Middle frontal gyrus (tissue), 1 donor: Measurements from ENCODE around the gene HDAC4.

ENCODE experiments used
- DNase-seq: peaks from one replicate; pipeline ENCODE4 v3.0.0-alpha.2; 2015; ENCODE audit warnings: low spot score; ENCODE audit errors: extremely low spot score

Gene HDAC4

DNA sequence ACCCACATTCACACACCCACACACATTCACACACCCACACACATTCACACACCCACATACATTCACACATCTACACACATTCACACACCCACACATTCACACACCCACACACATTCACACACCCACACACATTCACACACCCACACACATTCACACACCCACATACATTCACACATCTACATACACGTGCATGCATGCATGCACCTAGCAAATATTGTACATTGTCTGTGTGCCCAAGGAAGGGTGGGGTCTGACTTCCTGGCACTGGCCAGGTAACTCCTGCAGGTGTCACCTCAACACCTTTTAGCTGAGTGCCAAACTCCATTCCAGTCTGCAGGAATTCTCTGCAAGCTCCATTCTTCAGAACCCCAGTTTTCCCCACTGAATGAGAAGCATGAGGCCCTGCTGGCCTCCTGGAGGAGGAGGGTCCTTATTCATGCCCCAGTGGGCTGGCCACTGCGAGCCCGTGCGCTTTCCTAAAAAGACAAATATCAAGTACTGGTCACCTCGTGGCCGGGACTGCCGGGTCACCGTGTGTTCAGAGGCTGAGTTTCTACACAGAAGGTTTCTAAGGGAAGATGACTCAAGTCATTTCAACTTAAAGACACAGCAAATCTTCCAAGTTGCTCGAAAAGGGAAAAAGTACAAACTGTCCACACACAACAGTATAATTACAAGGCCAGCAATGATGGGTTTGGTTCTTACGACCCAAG is 131.5 kb downstream of the HDAC4 start:
- no peak for DNase-seq

DNA sequence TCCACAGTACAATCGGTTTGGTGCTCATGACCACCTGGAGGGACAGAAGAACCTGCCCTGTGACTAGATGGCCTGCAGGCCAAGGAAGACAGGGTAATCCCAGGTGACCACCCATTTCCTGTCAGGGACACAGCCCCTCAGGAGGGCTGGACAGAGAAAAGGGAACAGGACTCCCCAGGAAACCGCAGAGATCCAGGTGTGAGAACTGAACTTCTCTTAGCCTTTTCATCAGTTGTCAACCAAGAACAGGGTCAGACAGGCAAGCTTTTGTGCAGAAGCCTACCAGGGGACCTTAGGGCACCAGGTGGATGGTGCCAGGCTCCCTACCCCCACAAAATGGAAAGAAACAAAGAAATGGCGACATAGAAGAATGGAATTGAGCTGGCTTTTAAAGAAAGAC is 132.3 kb downstream of the HDAC4 start:
- DNase-seq: no peak

DNA sequence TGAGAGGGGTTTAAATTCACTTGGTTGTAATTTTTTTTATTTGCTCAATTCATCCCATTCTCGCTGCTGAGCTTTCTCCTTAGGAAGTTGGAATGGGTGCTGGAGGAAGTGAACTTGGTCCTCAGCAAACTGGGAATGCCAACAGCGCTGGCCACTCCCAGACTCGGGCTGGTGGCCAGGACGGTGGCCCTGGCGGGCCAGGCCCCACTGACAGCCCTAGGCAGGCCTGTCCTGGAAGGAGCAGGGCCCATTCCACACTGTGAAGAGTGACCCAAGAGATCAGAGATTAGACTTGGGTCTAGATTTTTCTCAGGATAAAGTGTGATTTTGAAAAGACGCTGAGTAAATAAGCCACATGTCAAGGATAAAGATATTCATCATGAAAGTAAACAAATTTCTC is 132.7 kb downstream of the HDAC4 start:
- DNase-seq: no peak

DNA sequence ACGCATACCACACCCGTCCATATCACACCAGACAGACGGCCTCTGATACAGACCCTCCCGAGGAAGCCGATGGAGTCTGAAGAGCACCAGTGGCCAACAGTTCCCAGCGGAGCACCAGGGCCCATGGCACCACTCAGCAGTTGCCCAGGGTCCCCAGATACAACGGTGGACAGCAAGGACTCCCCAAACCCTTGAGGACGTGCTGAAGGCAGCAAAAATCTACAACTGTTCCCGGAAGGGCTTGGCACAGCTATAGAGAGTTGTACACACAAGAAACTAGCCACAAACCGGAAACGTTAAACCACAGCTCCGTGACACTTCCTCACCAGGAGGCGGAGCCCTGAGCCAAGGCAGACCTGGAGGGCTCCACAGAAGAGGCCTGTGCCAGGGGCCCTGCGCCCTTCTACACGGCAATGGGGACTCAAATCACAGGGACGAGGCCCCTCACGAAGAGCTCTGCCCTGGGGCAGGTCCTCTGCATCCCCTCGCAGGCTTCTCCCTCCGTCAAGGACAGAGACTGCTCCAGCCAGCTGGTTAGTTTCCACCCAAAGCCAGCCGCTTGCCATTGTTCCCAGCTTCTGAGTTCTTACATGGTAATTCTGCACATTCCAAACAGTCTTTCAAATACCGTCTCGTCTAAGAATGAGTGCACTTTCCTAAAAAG is 133.4 kb downstream of the HDAC4 start:
- no peak for DNase-seq

DNA sequence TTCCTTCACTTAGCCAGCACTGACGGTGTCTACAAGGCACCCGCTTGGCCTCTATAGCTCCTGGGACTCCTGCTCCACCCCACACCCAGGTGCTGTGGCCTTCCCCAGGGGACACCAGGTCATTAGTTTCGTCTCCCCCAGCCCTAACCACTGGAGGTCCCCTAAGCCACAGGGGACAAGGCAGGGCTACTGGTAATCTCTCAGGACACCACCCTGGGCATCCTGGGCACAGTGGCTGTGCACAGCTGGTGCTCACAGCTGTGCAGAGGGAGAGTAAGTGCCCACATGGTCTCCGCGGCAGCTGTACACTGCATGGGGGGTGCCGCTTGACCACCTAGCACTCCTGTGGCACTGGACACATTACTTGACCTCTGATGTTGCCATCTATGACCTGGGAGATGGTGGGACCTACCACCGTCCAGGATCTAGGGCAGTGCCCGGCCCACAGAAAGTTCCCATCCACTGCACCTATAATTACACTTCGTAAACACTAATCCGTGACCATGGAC is 134.0 kb downstream of the HDAC4 start:
- no peak for DNase-seq

DNA sequence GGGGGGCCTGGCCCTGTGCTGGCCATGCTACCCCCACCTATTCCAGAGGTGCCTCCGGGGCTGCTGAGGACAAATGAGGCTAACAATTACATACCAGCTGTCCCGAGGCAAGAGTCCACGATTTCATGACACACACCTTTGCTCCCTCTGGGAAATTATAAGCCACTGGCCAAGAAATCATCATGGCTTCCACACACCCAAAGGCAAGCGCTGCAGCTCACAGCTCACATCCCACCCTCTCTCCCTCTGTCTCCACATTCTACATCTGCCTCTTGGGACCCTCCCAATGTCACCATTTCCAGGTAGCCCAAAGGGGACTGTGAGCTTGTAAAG is 134.4 kb downstream of the HDAC4 start:
- no peak for DNase-seq

DNA sequence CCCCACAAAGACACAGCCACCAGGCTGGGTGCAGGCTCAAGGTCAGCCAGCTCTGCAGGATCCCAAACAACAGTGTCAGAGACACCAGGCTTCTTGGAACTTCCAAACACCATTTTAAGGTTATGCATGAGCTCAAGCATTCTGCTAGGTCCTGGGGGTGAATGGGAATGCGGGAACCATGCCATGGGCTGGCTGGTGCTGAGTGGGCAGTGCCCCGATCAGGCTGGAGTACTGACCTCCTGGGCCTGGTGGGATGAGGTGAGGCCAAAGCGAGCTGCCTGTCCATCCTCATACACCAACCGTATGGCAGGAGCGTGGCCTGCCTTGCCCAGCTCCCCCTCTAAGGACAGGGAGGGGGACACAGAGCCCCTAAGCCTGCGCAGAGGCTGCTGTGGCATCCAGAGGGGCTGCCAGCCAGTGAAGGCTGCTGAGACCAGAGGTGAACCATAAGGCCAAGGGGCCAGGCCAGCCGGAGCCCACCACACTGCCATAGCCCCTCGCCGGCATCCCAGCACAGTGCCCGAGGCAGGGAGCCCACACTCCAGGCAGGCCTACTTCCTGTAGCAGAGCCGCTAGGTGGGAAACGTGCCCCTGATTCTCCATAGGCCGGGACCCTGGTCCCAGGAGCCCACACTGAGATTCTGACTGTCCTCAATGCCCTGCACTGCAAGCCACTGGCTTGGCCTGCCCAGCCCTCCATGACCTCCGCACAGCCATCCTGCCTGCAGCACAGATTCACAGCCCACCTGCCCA is 135.0 kb downstream of the HDAC4 start:
- no peak for DNase-seq

DNA sequence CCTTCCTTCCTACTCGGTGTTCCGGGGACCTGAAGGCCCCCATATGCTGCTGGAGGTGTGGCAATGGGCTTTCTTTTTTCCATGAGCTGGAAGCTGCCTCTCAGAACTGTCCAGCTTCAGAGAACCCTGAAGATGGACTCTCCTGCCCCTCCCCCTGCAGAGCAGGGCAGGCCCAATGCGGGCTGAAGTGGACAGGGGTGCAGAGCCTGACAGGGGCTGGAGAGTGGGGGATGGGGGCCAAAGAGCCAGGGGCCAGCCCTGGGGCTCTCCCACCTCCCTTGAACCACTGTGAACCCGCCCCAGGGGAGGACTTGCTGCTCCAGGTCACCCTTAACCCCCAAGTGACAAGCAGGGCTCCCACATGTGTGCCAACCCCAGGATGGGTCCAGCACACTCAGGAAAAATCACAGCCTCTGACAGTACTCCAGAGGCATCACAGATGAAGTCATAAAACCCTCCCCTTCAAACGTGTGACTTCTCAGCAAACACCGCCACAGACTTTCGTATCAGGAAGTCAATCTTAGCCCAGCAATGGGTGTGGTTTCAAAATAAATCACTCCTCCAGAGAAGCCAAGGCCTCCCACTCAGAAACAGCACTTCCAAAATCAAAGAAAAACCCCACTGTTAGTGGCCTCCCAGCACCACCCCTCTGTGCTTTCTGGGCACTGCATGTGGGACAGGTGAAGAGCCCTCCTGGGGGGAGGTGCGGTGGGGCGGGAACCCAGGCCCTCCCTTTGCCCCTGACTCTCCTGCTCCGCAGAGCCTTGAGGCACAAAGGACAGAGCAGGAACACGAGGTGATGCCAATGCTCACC is 135.8 kb downstream of the HDAC4 start:
- no peak for DNase-seq

DNA sequence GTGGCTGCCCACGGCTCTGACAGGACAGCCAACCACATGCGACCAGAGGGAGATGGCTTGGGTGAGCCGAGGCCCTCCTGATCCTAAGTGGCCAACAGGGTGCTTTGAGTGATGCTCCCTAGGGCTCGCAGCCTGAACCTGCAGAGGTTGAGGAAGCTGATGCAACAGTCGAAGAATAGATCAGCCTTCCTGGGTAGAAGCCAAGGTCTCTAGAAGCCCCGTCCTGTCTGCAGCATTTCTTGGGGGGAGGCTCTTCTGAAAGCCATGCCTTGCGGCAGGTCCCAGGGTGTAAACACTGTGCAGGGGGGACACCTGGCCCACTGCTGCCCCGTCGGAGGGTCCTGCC is 136.4 kb downstream of the HDAC4 start:
- no peak for DNase-seq

DNA sequence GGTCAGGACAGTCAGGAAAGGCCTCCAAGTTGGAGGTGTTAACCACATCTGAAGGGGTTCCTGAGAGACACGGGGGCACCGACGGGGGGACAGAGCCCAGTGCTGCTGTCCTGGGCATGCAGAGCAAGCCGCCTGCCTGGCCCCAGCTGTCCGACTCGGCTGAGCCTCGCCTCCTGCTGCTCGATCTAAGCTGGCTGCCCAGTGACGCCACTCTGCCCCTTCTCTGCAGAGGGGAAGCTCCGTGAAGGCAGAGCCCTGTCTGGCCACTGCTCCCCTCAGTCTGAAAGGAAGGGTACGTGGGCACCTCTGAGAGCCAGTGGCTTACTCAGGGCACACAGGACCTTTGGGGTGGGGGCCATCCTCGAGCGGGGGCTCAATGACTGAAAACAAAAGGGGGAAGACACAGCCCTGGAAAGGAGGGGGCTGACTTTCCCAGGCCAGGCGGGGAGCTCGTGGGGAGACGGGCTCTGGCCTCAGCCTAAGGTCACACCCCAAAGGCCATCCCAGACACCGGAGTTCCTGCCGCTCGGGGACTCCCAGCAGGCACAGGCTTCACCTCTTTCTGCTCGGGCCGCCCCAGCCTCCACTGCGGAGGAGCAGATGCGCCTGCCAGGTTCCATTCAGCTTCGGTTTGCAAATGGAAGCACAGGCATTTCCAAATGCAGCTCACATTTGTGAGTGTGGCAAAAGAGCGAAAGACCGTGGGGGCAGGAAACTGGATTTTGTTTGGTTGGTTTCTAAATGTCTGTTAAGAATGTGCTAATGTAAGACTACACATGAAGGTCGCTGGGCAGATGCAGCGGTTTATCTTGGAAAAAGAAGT is 136.9 kb downstream of the HDAC4 start:
- no peak for DNase-seq

DNA sequence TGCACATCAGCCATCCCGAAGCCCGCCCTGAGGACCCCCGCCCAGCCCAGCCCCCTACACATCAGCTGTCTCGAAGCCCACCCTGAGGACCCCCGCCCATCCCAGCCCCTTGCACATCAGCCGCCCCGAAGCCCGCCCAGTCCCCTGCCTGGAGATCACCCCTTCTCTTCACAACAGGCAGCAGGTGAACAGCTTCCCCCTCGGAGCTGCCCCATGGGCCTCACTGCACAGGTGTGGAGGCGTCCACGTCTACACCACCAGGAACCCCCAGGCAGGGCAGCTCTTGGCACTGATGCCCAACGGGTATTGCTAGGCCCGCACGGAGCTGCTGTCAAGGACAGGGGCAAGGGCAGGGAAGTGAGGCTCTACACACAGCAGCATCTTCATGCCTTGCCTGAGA is 137.6 kb downstream of the HDAC4 start:
- DNase-seq: no peak

DNA sequence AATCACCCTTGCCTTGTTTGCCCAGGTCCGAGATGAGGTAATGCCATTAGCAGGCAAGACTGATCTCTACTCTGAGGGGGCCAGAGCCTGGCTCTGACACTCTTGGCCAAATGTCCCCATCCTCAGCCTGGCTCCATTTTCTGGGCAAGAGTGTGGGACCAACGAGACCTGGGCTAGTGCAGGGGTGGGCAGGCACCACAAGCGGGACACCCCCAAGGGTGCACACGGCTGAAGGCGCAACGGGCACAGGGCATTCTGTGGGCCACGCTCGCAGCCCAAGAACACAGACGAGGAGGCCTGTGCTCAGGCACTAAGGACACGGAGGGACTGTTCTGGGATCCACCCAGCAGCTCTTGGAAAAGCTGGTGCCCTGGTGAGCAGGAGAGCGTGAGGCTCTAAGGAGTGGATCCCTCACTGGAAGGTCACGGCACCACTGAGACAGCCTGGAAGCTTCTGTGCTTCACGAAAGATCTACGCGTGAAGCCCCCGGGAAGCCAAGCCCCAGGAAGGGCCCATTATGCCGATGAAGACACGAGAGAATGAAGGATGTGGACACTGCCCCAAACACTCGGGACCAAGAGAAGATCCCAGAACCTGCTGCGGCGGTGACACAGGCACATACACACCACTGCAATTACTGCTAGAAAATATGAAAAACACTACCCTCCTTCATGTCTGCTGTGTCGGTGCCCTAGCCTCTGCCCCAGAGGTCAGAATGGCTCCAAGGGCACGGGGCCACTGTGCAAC is 138.2 kb downstream of the HDAC4 start:
- no peak for DNase-seq

DNA sequence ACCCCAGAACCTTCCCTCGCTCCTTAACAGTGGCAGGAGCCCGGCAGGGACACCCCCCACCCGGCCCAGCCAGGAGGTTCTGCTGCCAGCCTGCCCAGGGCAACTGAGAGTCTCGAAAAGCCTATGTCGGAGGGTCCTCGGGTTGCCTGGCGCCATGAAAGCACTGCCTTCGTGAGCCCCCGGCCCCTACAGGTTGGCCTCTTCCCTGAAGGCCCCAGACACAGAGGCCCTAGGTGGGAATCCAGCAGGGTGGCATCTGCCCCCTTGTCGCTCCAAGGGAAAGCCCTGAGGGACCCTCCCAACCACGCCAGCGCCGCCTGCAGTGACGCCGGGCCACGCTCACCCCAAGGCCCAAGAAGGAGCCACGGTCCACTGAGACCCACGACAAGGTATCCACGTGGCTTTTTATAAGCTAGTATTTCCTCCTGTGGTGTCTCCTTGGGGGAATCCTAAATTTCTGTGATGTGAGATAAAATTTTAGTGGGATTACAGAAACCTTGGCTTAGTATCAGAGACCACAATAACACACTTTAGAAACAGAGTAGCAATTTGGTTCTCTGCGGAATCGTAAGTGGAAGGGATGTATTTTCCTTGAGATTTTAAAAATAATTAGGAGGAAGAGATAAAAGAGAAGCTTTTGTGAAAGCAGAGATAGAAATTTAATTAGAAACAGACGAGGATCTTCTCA is 138.9 kb downstream of the HDAC4 start:
- DNase-seq: no peak

DNA sequence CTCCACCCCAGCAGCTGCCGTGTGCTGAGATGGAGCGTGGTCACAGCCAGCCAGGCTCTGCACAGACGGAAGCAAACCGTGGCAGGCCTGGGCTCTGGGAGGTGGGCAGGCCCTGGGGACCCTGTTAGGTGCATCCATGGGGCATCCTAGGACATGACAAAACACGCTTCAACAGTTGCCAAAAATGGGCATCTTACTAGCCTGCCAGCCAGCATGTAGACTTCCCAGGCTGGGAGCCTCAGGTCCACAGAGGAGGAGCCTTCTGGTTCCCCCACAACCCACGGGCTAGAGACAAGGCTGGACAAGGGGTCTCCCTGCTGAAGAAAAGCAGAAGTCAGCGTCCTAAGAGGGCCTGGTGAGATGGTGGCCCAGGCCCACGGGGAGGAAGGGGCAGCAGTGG is 139.5 kb downstream of the HDAC4 start:
- DNase-seq: no peak

DNA sequence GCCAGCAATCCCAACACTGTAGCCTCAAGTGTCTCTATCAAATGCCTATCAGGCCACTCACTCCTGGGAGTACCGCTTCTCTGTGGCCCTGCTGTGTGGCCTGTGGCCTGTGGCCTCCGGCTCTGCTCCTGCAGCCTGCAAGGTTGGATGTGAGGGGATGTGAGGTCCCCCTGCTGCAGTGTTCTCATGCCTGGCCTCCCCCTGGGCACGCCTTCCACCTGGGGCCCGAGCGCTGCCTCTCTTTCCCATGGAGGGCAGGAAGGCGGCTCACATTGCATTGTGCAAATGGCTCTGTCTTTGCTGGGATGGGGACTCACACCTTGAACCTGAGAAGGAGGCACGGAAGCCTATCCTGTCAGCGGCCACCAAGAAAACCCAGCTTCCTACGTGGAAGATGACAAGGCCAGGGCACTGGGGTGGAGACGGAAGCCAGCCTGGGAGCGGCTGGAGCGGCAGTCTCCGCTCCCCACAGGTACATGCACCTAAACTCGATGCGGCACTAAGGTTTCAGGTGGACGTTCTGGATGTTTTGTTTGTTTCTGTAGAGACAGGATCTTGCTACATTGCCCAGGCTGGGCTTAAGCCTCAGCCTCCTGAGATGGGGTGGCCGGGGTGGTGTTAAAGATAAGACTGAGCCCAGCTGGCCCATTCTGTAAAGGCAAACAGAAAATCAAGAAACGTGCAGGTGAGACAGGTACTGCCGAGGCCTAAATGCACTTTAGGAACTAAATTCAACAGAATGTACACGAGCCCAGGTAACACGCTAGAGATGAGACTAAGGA is 140.1 kb downstream of the HDAC4 start:
- no peak for DNase-seq

DNA sequence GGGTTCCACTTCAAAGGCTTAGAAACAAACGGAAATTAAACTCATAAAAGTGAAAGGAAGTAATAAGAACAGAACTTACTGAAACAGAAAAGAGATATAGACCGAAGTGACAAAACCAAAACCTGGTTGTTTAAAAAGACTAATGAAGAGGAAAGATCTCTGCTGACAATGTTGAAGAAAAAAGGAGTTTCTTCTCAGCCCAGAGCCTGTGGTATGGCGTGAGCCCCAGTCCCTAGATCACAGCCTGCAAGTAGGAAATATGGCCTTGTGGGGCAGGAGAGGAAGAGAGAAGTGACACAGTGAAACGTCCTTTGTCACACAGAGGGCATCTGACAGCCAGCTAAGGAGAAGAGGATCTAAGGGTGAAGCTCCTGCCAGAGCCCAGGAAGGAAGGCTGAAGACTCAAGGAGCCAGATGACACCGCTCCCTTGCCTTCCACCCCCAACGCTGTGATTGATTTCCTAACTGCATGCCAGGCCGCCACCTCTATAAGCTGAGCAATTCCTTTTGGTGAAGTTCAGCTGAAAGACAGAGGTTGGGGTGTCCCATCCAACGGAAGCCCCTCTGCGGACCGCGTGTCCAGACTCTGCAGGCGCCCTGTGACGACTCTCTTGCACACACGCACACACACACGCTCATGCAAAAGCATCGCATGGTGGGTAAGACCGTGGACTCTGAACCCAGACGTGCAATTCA is 141.1 kb downstream of the HDAC4 start:
- no peak for DNase-seq

DNA sequence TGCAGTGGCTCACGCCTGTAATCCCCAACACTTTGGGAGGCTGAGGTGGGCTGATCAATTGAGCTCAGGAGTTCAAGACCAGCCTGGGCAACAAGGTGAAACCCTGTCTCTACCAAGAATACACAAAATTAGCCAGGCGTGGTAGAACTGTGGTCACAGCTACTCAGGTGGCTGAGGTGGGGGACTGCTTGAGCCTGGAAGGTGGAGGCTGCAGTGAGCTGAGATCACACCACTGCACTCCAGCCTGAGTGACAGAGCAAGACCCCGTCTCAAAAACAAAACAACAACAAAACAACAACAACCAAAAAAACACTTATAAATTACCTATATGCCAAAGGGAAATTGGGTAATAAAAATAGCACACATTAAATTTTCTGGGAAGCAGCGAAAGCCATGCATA is 141.6 kb downstream of the HDAC4 start:
- DNase-seq: no peak

DNA sequence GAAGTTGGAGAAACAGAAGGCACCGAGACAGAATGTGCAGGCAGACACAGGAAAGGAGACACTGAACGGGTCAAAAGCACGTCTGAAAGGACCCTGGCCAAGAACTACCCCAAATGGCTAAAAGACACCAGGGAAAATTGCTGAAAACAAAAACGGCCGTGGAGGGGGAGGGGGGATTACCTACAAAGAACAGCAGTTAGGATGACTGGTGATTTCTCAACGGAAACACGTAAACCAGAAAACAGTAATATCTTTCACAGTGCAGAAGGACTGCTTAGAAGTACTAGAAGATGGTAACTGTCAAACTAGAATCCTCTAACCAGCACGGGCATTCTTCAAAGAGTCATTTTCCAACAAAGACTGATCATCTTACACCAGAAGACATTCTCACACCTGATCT is 142.6 kb downstream of the HDAC4 start:
- DNase-seq: no peak
